ENCODE results near the gene LPAR2.

Gene LPAR2

GRCh38 chr19:19661141-19661674 is 33.2 kb upstream of the LPAR2 start:
- Mint-ChIP-seq H3K36me3 (ENCODE audit: insufficient read depth) (peaks cover 35% of the 10 kb centered on the region), H3K4me1 (peaks cover 27% of the 10 kb centered on the region), H3K4me3 (peak overlapping the region; percentile 89), H3K27me3 (no peaks in the 10 kb centered on the region), H3K9me3 (no peaks in the 10 kb centered on the region), H3K27ac (ENCODE audit: low read depth) (peak overlapping the region; percentile 100)
- DNase-seq (ENCODE audit: low spot score in 2 of 2): no peak
- ATAC-seq (replicated peaks; ENCODE audit: extremely low read depth, poor library complexity, severe bottlenecking): no peak

DNA sequence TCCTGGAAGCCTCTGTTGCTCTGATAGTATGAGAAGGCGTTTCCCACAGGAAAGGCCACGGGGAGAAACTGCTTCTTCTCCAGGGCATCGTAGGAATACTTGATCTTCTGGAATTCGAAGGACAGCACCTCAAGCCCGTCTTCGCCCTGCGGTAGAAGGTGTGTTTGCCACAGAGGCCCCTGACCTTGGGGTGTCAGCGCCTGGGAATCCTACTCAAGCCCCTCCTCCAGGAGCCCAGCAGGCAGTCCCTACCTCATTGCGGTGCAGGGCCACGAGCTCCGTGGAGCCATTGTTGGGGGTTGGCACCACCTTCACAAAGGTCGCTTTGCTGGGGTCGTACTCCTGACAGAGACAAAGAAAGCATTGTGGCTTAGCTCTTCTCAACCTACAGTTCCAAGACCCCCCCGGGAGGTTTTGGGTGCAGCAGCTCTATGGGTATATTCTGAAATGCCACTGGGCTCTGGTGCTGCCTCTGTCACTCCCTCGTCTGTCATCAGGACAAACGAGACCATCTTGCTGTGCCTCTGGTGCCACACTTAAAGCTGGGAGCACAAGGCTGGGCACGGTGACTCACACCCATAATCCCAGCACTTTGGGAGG is 31.7 kb upstream of the LPAR2 start:
- no peak for DNase-seq (ENCODE audit: low spot score in 2 of 2)
- Mint-ChIP-seq H3K4me3 (peak overlapping the region; percentile 89), H3K9me3 (no peaks in the 10 kb centered on the region), H3K27ac (ENCODE audit: low read depth) (peak overlapping the region; percentile 32), H3K36me3 (ENCODE audit: insufficient read depth) (peaks cover 39% of the 10 kb centered on the region), H3K27me3 (no peaks in the 10 kb centered on the region), H3K4me1 (peaks cover 27% of the 10 kb centered on the region)
- no peak for ATAC-seq (replicated peaks; ENCODE audit: extremely low read depth, poor library complexity, severe bottlenecking)

- H3K9me3 Mint-ChIP-seq: no peaks in the 10 kb centered on the region
- no peak overlapping the region for H3K27ac Mint-ChIP-seq (ENCODE audit: low read depth)
- H3K4me3 Mint-ChIP-seq: no peak overlapping the region
- ATAC-seq (replicated peaks; ENCODE audit: extremely low read depth, poor library complexity, severe bottlenecking): no peak
- no peaks in the 10 kb centered on the region for H3K27me3 Mint-ChIP-seq
- H3K4me1 Mint-ChIP-seq: peaks cover 15% of the 10 kb centered on the region
- H3K36me3 Mint-ChIP-seq (ENCODE audit: insufficient read depth): peaks cover 47% of the 10 kb centered on the region
- no peak for DNase-seq (ENCODE audit: low spot score in 2 of 2)
Measured at GRCh38 chr19:19657397-19657783, 29.4 kb upstream of the LPAR2 start.

GRCh38 chr19:19656451-19657396 is 28.7 kb upstream of the LPAR2 start:
- peaks cover 42% of the 10 kb centered on the region for H3K36me3 Mint-ChIP-seq (ENCODE audit: insufficient read depth)
- ATAC-seq (replicated peaks; ENCODE audit: extremely low read depth, poor library complexity, severe bottlenecking) (no peak), DNase-seq (ENCODE audit: low spot score in 2 of 2) (no peak)
- no peak overlapping the region for H3K27ac Mint-ChIP-seq (ENCODE audit: low read depth)
- no peak overlapping the region for H3K4me3 Mint-ChIP-seq
- H3K4me1 Mint-ChIP-seq: peaks cover 9% of the 10 kb centered on the region
- H3K27me3 Mint-ChIP-seq: no peaks in the 10 kb centered on the region
- H3K9me3 Mint-ChIP-seq: no peaks in the 10 kb centered on the region

- no peaks in the 10 kb centered on the region for H3K27me3 Mint-ChIP-seq
- ATAC-seq (replicated peaks; ENCODE audit: extremely low read depth, poor library complexity, severe bottlenecking): no peak
- H3K9me3 Mint-ChIP-seq: no peaks in the 10 kb centered on the region
- no peak for DNase-seq (ENCODE audit: low spot score in 2 of 2)
- no peak overlapping the region for H3K27ac Mint-ChIP-seq (ENCODE audit: low read depth)
- no peaks in the 10 kb centered on the region for H3K4me1 Mint-ChIP-seq
- no peak overlapping the region for H3K4me3 Mint-ChIP-seq
- H3K36me3 Mint-ChIP-seq (ENCODE audit: insufficient read depth): peaks cover 41% of the 10 kb centered on the region
Measured at GRCh38 chr19:19655641-19656343, 27.8 kb upstream of the LPAR2 start.

DNA sequence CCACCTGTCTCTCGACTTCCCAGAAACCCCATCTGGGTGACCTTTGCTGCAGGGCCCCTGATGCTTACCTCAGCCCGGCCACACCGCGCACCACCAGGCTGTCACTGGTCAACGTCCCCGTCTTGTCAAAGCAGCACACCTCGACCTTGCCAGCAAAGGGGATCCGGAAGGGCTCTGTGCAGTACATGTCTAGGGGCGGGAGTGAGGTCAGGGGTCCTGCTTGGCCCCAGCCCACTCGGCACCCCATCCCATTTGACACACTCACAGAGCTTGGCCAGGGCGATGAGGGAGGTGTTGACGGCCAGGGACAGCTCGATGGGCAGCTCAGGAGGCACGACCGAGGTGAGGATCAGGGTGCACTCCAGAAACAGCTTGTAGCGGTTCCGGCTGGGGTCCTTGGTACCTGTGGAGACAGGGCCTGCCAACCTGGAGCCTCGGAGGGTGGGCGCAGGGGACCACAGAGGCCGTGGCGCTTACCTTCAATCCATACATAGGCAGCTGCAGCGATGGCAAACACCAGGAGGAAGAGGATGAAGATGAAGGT is 27.1 kb upstream of the LPAR2 start:
- H3K27me3 Mint-ChIP-seq: no peaks in the 10 kb centered on the region
- no peak overlapping the region for H3K4me3 Mint-ChIP-seq
- no peaks in the 10 kb centered on the region for H3K4me1 Mint-ChIP-seq
- H3K9me3 Mint-ChIP-seq: no peaks in the 10 kb centered on the region
- DNase-seq (ENCODE audit: low spot score in 2 of 2): no peak
- ATAC-seq (replicated peaks; ENCODE audit: extremely low read depth, poor library complexity, severe bottlenecking): no peak
- peaks cover 40% of the 10 kb centered on the region for H3K36me3 Mint-ChIP-seq (ENCODE audit: insufficient read depth)
- no peak overlapping the region for H3K27ac Mint-ChIP-seq (ENCODE audit: low read depth)

DNA sequence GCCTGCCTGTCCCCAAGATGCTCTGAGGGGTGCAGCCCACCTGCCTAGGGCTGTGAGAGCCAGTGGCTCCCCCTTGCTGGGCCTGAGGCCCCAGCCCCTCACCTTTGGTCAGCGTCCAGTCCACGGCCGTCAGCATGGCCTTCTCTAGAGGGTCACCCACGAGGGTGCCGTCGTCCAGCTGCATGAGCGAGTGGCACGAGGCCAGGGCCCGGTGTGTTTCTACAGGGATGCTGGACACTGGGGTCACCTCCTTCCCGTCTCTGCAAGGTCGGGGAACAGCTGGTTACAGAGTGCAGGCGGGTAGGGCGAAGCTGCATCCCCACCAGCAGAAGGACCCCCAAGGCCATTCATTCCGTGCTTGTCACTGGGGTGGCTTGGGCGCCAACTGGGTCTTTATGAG is 26.4 kb upstream of the LPAR2 start:
- ATAC-seq (replicated peaks; ENCODE audit: extremely low read depth, poor library complexity, severe bottlenecking) (no peak), DNase-seq (ENCODE audit: low spot score in 2 of 2) (no peak)
- Mint-ChIP-seq H3K4me3 (no peak overlapping the region), H3K9me3 (no peaks in the 10 kb centered on the region), H3K36me3 (ENCODE audit: insufficient read depth) (peaks cover 38% of the 10 kb centered on the region), H3K4me1 (no peaks in the 10 kb centered on the region), H3K27me3 (no peaks in the 10 kb centered on the region), H3K27ac (ENCODE audit: low read depth) (no peak overlapping the region)

DNA sequence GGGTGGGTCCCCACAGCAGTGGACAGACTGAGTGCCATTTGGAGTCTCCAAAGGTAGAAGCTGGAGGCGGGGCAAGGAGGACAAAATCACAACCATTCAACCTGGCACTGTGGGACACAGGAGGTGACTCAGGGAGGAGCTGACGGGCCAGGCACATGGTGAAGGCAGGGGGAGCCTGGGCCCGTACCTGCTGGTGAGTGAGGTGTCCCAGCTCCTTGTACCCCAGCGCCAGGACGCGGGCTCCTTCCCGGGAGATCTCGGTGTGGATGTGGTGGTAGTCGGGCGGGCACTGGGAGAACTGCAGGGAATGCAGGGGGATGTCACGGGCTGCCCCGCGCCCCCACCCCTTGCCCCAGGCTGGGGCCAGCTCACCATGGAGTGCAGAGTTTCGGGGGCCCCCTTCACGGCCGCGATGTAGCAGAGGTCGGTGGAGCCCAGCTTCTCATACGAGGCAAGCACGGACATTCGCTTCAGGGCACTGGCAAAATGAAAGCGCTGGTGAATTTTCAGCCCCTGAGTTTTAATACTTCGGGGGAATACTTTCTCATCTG is 25.7 kb upstream of the LPAR2 start:
- Mint-ChIP-seq H3K4me3 (no peak overlapping the region), H3K9me3 (no peaks in the 10 kb centered on the region), H3K36me3 (ENCODE audit: insufficient read depth) (peaks cover 42% of the 10 kb centered on the region), H3K27ac (ENCODE audit: low read depth) (peak overlapping the region; percentile 5), H3K4me1 (no peaks in the 10 kb centered on the region), H3K27me3 (no peaks in the 10 kb centered on the region)
- no peak for ATAC-seq (replicated peaks; ENCODE audit: extremely low read depth, poor library complexity, severe bottlenecking)
- DNase-seq (ENCODE audit: low spot score in 2 of 2): no peak

- Mint-ChIP-seq H3K27me3 (no peaks in the 10 kb centered on the region), H3K36me3 (ENCODE audit: insufficient read depth) (peaks cover 43% of the 10 kb centered on the region), H3K4me1 (no peaks in the 10 kb centered on the region), H3K4me3 (no peak overlapping the region), H3K9me3 (no peaks in the 10 kb centered on the region), H3K27ac (ENCODE audit: low read depth) (no peak overlapping the region)
- DNase-seq (ENCODE audit: low spot score in 2 of 2): no peak
- ATAC-seq (replicated peaks; ENCODE audit: extremely low read depth, poor library complexity, severe bottlenecking): no peak
Measured at GRCh38 chr19:19652482-19653295, 24.7 kb upstream of the LPAR2 start.

DNA sequence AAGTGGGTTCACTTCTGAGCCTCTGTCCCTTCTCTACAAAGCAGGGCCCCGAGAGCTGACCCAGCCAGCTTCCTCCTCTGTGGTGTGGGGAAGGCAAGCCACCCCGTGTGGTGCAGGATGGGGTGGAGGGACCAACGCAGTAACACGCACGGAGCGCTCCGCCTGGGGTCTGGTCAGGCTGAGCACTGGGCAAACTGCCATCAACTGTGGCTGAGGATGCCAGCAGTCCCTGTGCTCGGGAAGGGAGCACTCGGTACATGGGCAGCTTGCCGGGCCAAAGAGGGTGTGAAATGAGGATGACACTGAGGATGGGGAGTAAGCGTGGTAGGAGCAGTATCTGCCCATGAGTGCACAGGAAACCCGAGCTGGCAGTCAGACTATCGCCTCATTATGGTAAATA is 23.1 kb upstream of the LPAR2 start:
- Mint-ChIP-seq H3K27ac (ENCODE audit: low read depth) (no peak overlapping the region), H3K4me3 (no peak overlapping the region), H3K36me3 (ENCODE audit: insufficient read depth) (peaks cover 45% of the 10 kb centered on the region), H3K4me1 (no peaks in the 10 kb centered on the region), H3K9me3 (no peaks in the 10 kb centered on the region), H3K27me3 (no peaks in the 10 kb centered on the region)
- ATAC-seq (replicated peaks; ENCODE audit: extremely low read depth, poor library complexity, severe bottlenecking): no peak
- DNase-seq (ENCODE audit: low spot score in 2 of 2): no peak

DNA sequence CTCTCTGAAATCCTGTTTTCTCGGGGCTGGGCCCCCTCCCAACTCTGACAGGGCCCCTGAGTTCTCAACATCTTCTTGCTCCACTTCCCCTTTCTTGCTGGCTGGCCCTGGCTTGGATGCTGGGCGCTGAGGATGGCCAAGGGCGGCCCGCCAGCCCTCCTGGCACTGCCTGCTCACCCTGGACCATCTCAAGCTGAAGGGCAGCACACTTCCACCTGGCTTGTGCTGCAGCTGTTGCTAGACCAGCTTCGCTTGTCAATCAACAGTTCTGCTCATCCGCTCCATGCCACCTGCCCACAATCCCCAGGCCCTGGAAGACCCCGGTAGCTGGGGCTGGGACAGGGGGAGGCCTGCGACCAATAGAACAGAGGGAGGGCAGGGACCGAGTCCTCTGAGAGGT is 22.3 kb upstream of the LPAR2 start:
- Mint-ChIP-seq H3K27me3 (no peaks in the 10 kb centered on the region), H3K9me3 (no peaks in the 10 kb centered on the region), H3K4me3 (no peak overlapping the region), H3K4me1 (no peaks in the 10 kb centered on the region), H3K36me3 (ENCODE audit: insufficient read depth) (peaks cover 45% of the 10 kb centered on the region), H3K27ac (ENCODE audit: low read depth) (no peak overlapping the region)
- no peak for DNase-seq (ENCODE audit: low spot score in 2 of 2)
- ATAC-seq (replicated peaks; ENCODE audit: extremely low read depth, poor library complexity, severe bottlenecking): no peak

All from central memory CD8-positive, alpha-beta T cell (primary cell).